22Rv1 (cell line): Measurements from ENCODE around the gene RPLP2.
A peak's percentile ranks its signal among the peaks of the same experiment; 100 is the strongest.

Source experiments
- H3K27ac ChIP-seq: fragments of 450-650 bp; 2 replicates; pipeline ENCODE4 v1.5.1; 2017
- ZFX ChIP-seq: fragments of 450-650 bp; IDR thresholded peaks from 2 replicates; pipeline ENCODE4 v1.6.1; 2017; ENCODE audit warnings: antibody characterized with exemption, borderline replicate concordance
- TF ChIP-seq, protein P1 (sequence below): fragments of 450-650 bp; IDR thresholded peaks from 2 replicates; pipeline ENCODE4 v1.5.1; 2017; ENCODE audit warnings: mild to moderate bottlenecking

RPLP2 gene

DNA sequence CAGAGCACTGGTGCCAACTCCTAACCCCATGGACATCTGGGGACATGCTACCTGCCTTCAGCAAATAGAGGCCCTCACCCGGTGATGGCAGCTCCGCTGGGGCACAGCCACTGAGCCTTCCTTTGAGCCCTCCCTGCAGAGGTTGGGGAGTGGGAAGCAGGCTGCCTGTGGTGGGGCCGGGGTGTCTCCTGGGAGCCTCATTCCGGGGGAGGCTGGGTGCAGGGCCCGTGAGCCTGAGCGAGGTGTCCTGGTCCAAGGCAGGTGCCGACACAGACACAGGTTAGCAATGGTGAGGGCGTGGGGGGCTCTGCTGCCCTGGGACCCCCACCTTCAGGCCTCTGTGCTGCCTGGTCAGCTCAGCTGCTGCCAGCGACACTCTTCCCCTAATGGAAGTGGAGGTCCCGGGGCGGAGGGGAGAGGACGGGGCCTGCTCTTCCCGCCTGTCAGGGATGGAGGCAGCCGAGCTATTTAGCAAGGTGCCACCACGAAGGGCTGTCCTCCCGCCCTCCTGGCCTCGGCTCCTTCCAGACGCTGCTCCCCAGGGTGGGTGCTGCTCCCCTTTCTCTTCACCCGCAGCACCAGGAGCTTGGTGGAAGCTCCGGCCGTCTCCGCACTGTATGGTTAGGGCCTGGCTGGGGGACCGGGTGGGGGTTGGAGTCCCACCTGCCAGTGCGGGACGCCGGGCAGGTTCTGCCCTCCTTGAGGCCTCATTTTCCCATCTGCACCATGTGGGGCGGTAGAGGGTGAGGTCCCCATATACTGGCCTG, 44.1 kb downstream of the RPLP2 start:
- no peak for TF ChIP-seq ZFX
- TF ChIP-seq, protein P1, sequence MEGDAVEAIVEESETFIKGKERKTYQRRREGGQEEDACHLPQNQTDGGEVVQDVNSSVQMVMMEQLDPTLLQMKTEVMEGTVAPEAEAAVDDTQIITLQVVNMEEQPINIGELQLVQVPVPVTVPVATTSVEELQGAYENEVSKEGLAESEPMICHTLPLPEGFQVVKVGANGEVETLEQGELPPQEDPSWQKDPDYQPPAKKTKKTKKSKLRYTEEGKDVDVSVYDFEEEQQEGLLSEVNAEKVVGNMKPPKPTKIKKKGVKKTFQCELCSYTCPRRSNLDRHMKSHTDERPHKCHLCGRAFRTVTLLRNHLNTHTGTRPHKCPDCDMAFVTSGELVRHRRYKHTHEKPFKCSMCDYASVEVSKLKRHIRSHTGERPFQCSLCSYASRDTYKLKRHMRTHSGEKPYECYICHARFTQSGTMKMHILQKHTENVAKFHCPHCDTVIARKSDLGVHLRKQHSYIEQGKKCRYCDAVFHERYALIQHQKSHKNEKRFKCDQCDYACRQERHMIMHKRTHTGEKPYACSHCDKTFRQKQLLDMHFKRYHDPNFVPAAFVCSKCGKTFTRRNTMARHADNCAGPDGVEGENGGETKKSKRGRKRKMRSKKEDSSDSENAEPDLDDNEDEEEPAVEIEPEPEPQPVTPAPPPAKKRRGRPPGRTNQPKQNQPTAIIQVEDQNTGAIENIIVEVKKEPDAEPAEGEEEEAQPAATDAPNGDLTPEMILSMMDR, result no peak
- no peak overlapping the region for H3K27ac ChIP-seq

DNA sequence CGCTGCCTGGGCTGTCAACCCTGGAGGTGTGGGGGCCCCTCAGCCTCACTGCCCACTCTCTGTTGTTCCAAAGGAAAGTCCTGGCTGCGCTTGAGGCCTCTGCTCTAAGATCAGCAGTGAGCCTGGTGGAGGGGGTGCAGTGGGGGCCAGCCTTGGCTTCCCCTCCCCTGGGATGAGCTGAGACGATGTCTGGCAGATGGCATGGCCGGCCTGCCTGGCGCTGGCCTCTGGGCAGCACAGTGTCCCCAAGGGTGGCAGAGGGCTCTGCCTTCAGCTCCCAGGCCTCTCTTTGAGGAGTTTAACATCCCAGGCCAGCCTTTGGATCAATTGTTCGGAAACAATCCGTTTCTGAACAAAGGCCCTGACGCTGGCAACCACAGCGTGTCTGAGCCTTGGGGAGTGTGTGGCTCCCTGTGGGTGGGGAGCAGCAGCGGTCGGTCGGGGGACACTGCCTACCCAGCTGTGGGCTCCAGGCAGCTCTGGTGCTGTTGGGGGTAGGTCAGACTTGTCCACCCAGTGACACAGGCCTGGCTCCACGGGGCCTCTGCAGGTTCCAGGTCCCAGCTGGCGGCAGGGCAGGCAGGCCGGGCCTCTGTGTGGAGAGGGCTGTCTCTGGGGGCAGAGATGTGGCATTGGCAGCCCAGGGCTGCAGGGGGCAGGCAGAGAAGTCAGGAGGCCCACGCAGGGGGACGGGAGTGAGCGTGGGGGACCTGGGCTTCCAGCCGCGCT, 45.0 kb downstream of the RPLP2 start:
- TF ChIP-seq, protein P1, result no peak
- TF ChIP-seq ZFX, result no peak

GRCh38 chr11:855330-855674, 45.5 kb downstream of the RPLP2 start:
- no peak overlapping the region for H3K27ac ChIP-seq
- TF ChIP-seq, protein P1, result no peak
- TF ChIP-seq ZFX, result no peak

More for the DNA sequence above, 45.0 kb downstream of the RPLP2 start:
- no peak overlapping the region for H3K27ac ChIP-seq

DNA sequence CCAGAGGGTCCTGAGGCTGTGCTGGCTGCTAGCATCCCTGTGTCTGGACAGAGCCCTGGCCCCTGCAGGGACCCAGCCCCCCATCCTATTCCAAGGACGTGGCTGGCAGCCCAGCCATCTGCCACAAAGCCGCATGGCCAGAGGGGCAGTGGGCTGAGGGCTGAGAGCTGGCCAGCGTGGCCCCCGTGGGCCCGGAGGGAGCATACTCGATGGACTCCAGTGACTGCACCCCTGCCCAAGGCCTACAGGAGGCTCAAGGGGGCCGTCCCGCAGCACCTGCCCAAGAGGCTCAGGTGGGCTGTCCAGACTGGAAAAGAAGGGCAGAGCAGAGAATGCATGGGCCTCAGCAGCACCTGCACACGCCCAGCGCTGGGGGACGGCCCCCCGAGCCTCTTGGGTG, 46.0 kb downstream of the RPLP2 start:
- TF ChIP-seq ZFX, result no peak
- TF ChIP-seq, protein P1, result no peak
- no peak overlapping the region for H3K27ac ChIP-seq

- TF ChIP-seq ZFX, result no peak
- TF ChIP-seq, protein P1, result no peak
- H3K27ac ChIP-seq, result peak overlapping the region; percentile 25; the same call in 1 of the 2 replicates
Observed at GRCh38 chr11:856397-856796, 46.6 kb downstream of the RPLP2 start.

- H3K27ac ChIP-seq, result 0 out of 2 replicates have a peak overlapping the region, but pooled peaks have one; percentile 25
- TF ChIP-seq, protein P1, result no peak
- no peak for TF ChIP-seq ZFX
Observed at GRCh38 chr11:858053-858761, 48.4 kb downstream of the RPLP2 start.
